Measurements from ENCODE around the gene SORCS3. TPM values are rescaled to one million over a fixed set of nuclear protein-coding genes. Genes with fewer than 3 reads are reported as not detected.

The SORCS3 gene
- total RNA-seq, 1 experiment from 2014 or later = not detected

DNA sequence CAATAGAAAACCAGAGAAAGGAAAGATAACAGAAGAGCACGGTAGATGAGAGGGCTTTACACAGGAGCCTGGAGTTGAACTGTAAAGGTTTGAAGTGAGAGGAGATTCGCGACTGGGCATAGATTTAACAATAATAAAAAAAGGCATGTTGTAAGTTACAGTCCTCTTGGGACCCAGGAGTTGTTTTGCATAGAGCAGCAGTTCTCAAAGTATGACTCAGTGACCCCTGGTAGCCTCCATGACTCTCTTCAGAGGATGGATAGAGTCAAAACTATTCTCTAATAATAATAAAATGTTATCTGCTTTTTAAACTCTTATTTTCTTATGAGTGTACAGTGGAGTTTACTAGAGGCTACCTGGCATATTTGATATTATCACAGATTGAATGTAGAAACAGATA lies 262.3 kb downstream of the SORCS3 start:
- no TSS peak for BruUV-seq (replicated peaks)
- in situ Hi-C loops (cut with HindIII; ENCODE audit: low pct_unique_long_range_greater_than_20kb, low sequenced_read_pairs) = no loop called here
- H3K4me1 ChIP-seq (ENCODE audit: control insufficient read depth, insufficient read depth, low read length) = no peaks in the 10 kb centered on the region
- peaks cover 9% of the 10 kb centered on the region; the same call in 1 of the 2 replicates for H3K27me3 ChIP-seq (ENCODE audit: control insufficient read depth, insufficient read depth, low read length)
- no peak overlapping the region for H3K4me3 ChIP-seq (ENCODE audit: low read depth in 2 of 2, low read length in 2 of 2)
- intact Hi-C loops (cut with micrococcal nuclease; ENCODE audit: unreplicated experiment) = no loop called here
- no peak for ATAC-seq
- H3K36me3 ChIP-seq (ENCODE audit: control insufficient read depth, insufficient read depth, low read length) = no peaks in the 10 kb centered on the region
- no peak overlapping the region for H3K27ac ChIP-seq (ENCODE audit: low read length)
- no peaks in the 10 kb centered on the region for H3K9me3 ChIP-seq (ENCODE audit: control insufficient read depth, insufficient read depth, low read depth, low read length)
- ChIA-PET POLR2A (no interaction called here), CTCF (no interaction called here)
- TF ChIP-seq, protein P1, sequence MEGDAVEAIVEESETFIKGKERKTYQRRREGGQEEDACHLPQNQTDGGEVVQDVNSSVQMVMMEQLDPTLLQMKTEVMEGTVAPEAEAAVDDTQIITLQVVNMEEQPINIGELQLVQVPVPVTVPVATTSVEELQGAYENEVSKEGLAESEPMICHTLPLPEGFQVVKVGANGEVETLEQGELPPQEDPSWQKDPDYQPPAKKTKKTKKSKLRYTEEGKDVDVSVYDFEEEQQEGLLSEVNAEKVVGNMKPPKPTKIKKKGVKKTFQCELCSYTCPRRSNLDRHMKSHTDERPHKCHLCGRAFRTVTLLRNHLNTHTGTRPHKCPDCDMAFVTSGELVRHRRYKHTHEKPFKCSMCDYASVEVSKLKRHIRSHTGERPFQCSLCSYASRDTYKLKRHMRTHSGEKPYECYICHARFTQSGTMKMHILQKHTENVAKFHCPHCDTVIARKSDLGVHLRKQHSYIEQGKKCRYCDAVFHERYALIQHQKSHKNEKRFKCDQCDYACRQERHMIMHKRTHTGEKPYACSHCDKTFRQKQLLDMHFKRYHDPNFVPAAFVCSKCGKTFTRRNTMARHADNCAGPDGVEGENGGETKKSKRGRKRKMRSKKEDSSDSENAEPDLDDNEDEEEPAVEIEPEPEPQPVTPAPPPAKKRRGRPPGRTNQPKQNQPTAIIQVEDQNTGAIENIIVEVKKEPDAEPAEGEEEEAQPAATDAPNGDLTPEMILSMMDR (IDR thresholded peaks at IDR 0.05) = no peak
- TF ChIP-seq POLR2AphosphoS5 (IDR thresholded peaks at IDR 0.05; ENCODE audit: low read depth, low read length) = no peak
- TF ChIP-seq REST (IDR thresholded peaks at IDR 0.05; ENCODE audit: insufficient read depth in 1 of 2, low read depth in 2 of 2, low read length in 1 of 2) = no peak
- no peak for TF ChIP-seq TCF7L2 (IDR thresholded peaks at IDR 0.05; ENCODE audit: low read depth, low read length)
- no peak for TF ChIP-seq SIN3A (IDR thresholded peaks at IDR 0.05; ENCODE audit: borderline replicate concordance, insufficient read depth, low read depth, low read length)
- no peak for DNase-seq (ENCODE audit: low read depth, low spot score)

- H3K4me1 ChIP-seq (ENCODE audit: control insufficient read depth, insufficient read depth, low read length) = no peaks in the 10 kb centered on the region
- no peaks in the 10 kb centered on the region for H3K36me3 ChIP-seq (ENCODE audit: control insufficient read depth, insufficient read depth, low read length)
- TF ChIP-seq POLR2AphosphoS5 (IDR thresholded peaks at IDR 0.05; ENCODE audit: low read depth, low read length) = no peak
- no peak for TF ChIP-seq REST (IDR thresholded peaks at IDR 0.05; ENCODE audit: insufficient read depth in 1 of 2, low read depth in 2 of 2, low read length in 1 of 2)
- no peak for TF ChIP-seq TCF7L2 (IDR thresholded peaks at IDR 0.05; ENCODE audit: low read depth, low read length)
- no peak for TF ChIP-seq SIN3A (IDR thresholded peaks at IDR 0.05; ENCODE audit: borderline replicate concordance, insufficient read depth, low read depth, low read length)
- TF ChIP-seq, protein P1 (IDR thresholded peaks at IDR 0.05) = no peak
- H3K27me3 ChIP-seq (ENCODE audit: control insufficient read depth, insufficient read depth, low read length) = peaks cover 9% of the 10 kb centered on the region; the same call in 1 of the 2 replicates
- intact Hi-C loops (cut with micrococcal nuclease; ENCODE audit: unreplicated experiment) = no loop called here
- in situ Hi-C loops (cut with HindIII; ENCODE audit: low pct_unique_long_range_greater_than_20kb, low sequenced_read_pairs) = no loop called here
- no peak overlapping the region for H3K27ac ChIP-seq (ENCODE audit: low read length)
- ChIA-PET POLR2A (no interaction called here), CTCF (no interaction called here)
- H3K4me3 ChIP-seq (ENCODE audit: low read depth in 2 of 2, low read length in 2 of 2) = no peak overlapping the region
- ATAC-seq (no peak), DNase-seq (ENCODE audit: low read depth, low spot score) (no peak)
- no TSS peak for BruUV-seq (replicated peaks)
- H3K9me3 ChIP-seq (ENCODE audit: control insufficient read depth, insufficient read depth, low read depth, low read length) = no peaks in the 10 kb centered on the region
Measured at GRCh38 chr10:104904753-104905323, 263.7 kb downstream of the SORCS3 start.
